GM06990 (cell line): ENCODE data around the gene MORN3.

Source experiments
- DNase-seq: peaks from one replicate; pipeline ENCODE4 v3.0.0-alpha.2; 2011; ENCODE audit not compliant: insufficient read length; ENCODE audit errors: extremely low read depth
- H3K27me3 ChIP-seq: replicated peaks from 2 replicates; pipeline ENCODE4 v1.6.0; 2011; ENCODE audit warnings: low read length; ENCODE audit not compliant: control insufficient read depth, insufficient read depth
- H3K36me3 ChIP-seq: 2 replicates; pipeline ENCODE4 v1.5.1; 2011; ENCODE audit warnings: low read length; ENCODE audit not compliant: control insufficient read depth, insufficient read depth
- H3K4me3 ChIP-seq: replicated peaks from 2 replicates; pipeline ENCODE4 v1.5.1; 2011; ENCODE audit warnings: low read depth, mild to moderate bottlenecking, control low read depth, low read length
- CTCF ChIP-seq: IDR thresholded peaks from 2 replicates; pipeline ENCODE4 v1.5.1; 2011; ENCODE audit warnings: low read length, control low read depth, mild to moderate bottlenecking, inconsistent platforms; ENCODE audit not compliant: insufficient read depth, poor library complexity, severe bottlenecking

MORN3 gene

GRCh38 chr12:121603581-121603980 lies 65.9 kb downstream of the MORN3 start:
- Histone ChIP-seq H3K36me3 (no peaks in the 10 kb centered on the region), H3K27me3 (no peaks in the 10 kb centered on the region), H3K4me3 (no peak overlapping the region)
- no peak for TF ChIP-seq CTCF
- DNase-seq: no peak

- DNase-seq: no peak
- TF ChIP-seq CTCF: no peak
- H3K4me3 ChIP-seq: no peak overlapping the region
- H3K36me3 ChIP-seq: no peaks in the 10 kb centered on the region
- H3K27me3 ChIP-seq: no peaks in the 10 kb centered on the region
These were observed 66.7 kb downstream of the MORN3 start for GRCh38 chr12:121602766-121603165.

- no peak for TF ChIP-seq CTCF
- DNase-seq: no peak
- no peaks in the 10 kb centered on the region for H3K27me3 ChIP-seq
- no peak overlapping the region for H3K4me3 ChIP-seq
- H3K36me3 ChIP-seq: no peaks in the 10 kb centered on the region
These were observed 68.6 kb downstream of the MORN3 start for GRCh38 chr12:121600702-121601336.
